Left lobe of liver (tissue), 2 donors: ENCODE measurements around the gene DCC. TPM values are rescaled to one million over a fixed set of nuclear protein-coding genes. Genes with fewer than 3 reads are reported as not detected.

Source experiments
- ATAC-seq: fragments of 200-7000 bp; cut with Tn5 transposase; one replicate; pipeline ENCODE4 v1.9.1; 2020; ENCODE audit warnings: mild to moderate bottlenecking, moderate library complexity
- DNase-seq: peaks from one replicate; pipeline ENCODE4 v3.0.0-alpha.2; 2020; ENCODE audit warnings: low spot score
- total RNA-seq: library from RNA; stranded (reverse); gene quantifications from one replicate; pipeline ENCODE4 v1.2.1, GENCODE V29; 2021
- donor health status: DM: no; HTN: no; CAD: no; lungs with moderate emphysema.
- donor health status: DM: no; HTN: yes; CAD: no.

Gene DCC
- total RNA-seq, 1 donor from 2014 or later = not detected

DNA sequence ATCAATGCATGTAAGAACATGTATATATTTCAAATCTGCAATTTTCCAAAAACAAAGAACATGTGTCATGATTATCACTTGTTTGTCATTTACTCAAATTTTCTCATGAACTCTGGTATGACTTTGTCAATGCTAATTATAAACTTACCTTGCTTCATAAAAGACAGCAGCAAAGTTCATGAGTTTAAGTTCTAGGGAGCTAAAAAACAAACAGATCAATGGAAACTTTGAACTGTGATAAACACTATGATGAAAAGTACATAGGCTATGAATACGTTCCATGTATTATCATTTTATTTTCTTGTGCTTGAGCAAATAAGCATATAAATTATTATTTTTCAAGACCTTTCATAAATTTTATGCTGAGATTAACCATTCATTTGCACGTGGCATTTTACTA is 943.7 kb downstream of the DCC start:
- DNase-seq (no peak), ATAC-seq (peak; percentile 81)

DNA sequence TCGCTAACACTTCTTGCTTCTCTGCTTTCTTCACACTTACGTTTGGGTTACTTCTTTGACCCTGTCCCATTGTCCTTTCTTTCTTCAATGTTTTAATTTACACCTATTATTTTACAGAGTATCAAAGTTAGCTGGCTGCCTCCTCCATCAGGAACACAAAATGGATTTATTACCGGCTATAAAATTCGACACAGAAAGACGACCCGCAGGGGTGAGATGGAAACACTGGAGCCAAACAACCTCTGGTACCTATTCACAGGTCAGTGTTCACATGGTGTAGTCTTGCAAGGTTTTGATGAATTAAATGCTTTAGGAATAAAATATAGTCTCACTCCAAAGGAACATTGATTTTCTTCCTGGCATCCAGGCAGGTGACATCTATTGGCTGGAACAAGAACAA is 965.5 kb downstream of the DCC start:
- ATAC-seq = no peak
- no peak for DNase-seq

DNA sequence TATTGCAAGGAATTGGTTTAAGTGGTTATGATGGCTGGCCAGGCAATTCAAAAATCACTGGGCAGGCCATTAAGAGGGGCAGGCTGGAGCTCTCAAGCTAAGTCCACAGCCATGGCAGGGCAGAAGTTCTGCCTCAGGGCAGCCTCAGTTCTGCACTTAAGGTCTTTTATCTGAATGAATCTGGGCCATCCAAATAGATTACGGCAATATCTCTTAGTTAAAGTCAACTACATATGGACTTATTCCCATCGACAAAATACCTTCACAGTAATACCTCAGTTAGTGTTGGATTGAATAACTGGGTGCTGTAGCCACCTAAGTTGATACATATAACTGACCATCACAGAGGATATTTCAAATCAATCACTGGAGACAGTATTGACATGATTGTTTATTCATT is 979.6 kb downstream of the DCC start:
- peak; percentile 99 for ATAC-seq
- peak; percentile 46 for DNase-seq

DNA sequence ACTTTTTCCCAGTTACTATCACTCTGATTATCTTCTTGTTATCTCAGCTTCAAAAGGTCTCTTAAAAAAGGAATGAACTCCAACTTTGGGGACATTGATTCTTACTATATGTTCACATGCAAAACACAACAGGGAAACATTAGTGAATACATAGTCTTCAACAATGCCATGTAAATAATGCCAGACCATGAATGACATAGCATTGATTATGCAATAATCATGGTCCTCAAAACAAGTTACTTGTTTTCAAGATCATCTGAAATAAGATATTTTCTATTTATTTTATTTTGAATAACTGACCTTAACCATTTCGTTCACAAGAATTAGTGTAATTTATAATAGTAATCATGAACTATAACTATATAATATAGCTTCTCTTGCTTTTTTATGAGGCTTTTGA is 982.2 kb downstream of the DCC start:
- ATAC-seq = no peak
- no peak for DNase-seq

DNA sequence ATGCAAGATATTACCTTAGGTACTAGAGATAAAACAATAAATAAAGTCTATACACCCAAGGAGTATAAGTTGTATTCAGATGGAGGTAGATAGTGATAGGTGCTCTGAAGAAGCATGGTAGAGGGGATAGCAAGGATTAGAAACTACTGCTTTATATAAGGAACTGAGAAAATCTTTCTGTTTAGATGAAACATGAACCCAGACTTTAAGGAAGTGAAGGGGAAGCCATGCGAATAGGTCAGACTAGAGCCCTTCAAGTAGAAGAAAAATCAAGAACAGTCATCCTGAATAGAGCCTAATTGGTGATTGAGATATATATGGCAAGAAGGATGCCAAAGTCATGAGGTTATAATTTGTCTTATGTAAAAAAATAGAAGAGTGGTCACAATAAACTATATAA is 984.4 kb downstream of the DCC start:
- no peak for DNase-seq
- ATAC-seq = no peak

DNA sequence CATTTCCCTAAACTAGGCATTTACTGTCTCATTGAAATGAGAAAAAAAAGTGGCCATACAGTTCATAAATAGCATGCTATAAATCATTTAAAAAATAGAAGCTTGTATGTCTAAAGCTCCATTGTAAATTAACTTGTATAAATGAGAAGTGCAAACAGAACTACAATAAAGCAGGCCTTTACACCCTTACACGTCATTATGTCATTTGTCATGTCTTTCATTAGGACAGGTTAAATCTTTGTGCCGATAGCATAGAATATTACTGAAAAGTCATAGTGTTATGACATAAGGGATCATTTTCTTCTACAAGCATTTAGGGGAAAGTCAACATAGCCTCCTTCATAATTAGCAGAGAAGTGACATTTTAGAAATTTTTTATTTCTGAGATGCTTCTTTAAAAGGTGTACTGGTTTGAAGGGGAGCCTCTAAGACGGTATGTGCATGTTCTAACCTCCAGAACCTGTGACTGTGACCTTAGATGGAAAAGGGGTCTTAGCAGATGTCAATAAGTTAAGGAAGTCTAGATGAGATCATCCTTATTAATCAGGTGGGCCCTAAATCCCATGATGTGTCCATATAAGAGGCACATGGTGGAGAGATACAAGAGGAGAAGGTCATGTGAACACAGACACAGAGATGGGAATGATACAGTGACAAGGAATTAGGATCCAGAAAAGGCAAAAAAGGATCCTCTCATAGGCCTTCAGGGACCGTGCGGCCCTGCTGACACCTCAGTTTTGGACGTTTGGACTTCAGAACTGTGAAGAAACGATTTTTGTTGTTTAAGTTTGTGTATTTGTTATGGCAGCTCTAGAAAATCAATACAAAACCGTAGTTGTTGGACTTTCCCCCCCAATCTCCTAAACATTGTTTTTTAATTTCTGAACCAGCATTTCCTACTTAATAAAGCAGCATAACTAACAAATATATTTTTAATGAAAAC is 1020.8 kb downstream of the DCC start:
- ATAC-seq (peak; percentile 59), DNase-seq (no peak)

DNA sequence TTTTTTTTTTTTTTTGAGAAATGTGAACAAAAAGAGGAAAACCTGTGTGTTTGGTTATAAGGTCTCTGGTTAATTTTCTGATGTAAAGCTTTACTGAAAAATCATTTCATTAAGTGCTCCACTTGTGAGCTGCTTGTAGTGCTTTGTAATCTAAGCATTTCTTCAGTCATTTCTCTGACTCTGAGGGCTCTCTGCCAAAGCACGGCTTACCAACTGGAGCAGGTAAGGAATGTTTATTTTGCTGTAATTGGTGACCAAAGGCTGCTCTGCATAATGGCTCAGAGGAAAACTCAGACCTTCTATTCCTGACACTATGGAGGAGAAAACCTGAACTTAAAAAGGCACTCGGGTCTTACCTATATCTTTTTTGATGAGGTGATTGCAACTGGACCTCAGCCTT is 1035.6 kb downstream of the DCC start:
- peak; percentile 61 for DNase-seq
- peak; percentile 93 for ATAC-seq

DNA sequence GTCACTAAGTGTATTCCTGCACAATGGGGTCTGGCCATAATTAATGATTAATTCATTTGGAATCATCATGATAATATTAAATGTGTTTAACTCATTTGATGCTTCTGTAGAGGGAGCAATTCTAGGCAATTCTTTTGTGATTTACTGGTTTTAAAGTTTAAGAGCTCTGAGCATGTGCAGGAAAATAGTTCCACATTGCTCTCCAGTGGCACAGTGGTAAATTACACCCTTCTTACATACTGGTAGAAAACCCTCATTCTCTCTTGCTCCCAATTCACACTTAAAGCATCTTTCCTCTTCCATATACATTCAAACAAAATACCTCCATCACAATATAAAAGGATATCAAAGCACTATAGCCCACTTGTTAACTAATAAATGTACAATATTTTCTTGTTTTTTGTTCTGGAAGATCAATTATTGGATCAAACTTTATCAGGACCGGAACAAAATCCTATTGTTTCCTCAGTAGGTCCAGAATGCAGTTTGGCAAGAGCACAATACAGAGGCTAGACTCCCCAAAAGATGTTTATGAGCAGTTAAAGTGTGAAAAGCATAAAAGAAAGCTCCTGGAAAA is 1040.2 kb downstream of the DCC start:
- ATAC-seq (peak; percentile 88), DNase-seq (no peak)

DNA sequence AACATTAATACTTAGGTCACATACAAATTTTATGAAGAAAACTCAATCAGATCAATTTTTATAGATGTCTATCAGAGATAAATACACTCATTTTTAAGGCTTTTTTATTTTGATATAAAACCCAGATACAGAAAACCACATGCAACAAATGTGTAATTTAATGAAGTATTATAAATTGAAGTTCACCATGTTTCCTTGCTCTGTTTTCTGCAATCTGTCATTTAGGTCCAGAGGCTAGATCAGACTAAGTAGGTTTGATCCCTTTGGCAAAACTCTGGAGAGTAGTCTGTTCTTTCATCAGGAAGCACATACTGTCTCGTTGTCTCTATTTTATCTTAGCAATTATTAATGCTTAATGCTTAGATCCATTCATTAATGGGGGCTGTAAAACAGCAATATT is 1042.9 kb downstream of the DCC start:
- ATAC-seq = no peak

DNA sequence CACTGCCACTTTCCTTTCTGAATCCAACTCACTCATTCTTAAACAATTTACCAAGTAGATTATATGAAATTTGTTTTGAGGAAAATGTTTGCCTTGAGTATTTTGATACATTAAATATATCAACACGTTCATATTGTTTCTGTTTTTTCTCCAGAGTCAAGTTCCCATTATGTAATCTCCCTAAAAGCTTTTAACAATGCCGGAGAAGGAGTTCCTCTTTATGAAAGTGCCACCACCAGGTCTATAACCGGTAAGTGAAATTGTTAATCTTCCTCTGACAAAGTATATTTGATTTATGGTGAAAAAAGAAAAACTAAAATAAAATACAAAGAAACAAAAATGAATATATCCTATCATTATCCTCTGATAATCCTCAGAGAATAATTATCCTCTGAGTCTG is 1045.9 kb downstream of the DCC start:
- ATAC-seq (no peak), DNase-seq (no peak)

More for the DNA sequence above, 1042.9 kb downstream of the DCC start:
- DNase-seq = no peak

DNA sequence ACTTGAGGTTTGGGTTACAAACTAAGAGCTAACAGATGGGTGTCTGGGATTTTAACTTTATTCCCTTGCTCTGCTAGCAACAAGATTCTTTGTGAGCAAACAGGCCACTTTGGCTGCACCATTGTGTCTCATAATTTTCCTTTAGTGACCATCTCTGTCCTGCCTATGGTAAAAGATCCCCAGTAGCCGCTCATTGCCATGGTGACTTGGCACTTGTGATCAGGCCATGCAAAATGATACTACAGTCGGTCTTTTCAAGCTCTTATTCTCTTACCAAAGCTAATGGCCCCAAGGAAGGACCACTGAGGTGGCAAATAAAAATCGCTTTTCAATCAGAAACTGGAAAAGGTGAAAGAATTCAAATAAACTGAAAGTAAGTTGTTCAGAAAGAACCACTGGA is 1047.6 kb downstream of the DCC start:
- ATAC-seq (no peak), DNase-seq (no peak)

DNA sequence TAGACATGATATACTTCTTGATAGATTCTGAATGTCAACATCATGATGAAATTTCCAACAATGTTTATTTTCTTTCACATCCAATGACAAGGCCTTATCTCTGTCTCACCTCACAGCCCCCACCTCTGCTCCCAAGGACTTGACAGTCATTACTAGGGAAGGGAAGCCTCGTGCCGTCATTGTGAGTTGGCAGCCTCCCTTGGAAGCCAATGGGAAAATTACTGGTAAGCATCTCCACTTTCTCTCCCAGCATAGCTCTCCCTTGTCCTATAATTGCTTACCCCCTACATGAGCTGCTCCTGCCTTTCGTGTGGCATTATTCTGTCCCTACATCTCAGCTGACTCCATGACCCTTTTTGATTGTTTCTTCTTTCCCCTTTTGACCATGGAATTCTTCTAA is 1062.7 kb downstream of the DCC start:
- no peak for ATAC-seq
- DNase-seq = no peak

DNA sequence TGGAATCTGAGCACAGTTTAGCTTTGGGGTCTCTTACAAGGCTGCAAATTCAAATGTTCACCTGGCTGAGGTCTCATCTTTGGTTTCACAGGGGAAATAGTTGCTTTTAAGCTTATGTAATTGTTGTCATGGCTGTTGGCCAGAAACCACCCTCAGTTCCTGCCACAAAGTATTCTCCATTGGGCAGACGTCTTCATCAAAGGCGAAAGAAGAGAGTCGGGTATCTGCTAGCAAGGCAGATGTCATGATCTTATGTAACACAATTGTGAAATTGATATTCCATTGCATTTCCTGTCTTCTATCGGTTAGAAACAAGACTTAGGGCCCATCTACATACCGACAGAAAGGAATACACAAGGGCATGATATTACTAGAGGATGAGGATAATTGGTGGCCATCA is 1068.3 kb downstream of the DCC start:
- no peak for DNase-seq

DNA sequence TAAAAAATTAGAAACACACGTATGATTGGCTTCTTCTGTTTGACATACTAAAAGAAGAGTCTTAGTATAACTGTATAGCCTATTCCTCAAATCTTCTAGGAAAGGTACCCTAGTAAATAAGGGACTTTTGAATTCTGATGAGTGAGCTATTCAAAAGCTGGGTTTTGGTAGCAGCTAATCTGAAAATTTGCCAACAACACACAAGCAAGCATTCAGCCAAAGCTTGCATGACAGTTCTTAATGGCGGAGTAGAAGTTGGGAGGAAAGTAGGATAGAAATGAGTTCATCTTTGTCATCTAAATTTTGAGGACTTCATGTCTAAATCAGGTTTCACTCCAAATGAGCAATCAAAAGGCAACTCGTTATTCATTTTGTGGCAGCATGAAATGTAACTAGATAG is 1071.5 kb downstream of the DCC start:
- ATAC-seq (no peak), DNase-seq (no peak)

More for the DNA sequence above, 1068.3 kb downstream of the DCC start:
- no peak for ATAC-seq

DNA sequence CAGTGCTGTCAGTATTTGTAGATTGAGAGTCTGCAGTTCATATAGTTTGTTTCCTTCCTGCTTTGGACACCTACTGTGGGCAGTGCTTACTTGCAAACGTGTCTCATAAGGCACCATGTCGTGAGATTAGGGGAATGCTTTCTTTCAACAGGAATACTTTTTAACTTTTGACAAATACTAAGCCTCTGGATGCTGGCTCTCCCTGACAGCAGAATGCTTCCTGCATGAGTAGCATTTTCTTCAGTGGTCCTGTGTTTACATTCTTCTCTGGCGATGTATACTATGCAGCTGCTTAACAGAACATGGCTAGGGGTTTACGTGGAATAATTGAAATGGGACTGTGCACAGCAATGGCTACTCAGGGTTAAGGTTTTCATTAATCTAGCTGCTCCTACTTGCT is 1077.0 kb downstream of the DCC start:
- no peak for ATAC-seq
- no peak for DNase-seq

DNA sequence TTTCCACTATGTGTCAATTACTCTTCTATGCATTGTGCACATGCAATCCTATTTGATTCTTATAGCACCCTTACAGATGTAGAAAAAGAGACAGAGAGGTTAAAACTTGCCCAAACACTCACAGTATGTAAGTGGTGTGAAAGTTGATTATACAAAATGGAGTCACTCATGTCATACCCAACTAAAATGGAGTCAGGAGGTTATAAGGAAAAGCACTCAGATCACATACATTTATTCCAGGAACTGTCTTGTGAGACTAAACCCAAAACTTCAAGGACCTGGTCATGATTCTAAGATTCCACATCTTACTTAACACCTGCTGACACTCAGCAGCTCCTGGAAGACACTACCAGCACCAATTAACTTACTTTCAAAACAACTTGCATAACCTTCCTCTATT is 1081.9 kb downstream of the DCC start:
- DNase-seq = no peak
- no peak for ATAC-seq

DNA sequence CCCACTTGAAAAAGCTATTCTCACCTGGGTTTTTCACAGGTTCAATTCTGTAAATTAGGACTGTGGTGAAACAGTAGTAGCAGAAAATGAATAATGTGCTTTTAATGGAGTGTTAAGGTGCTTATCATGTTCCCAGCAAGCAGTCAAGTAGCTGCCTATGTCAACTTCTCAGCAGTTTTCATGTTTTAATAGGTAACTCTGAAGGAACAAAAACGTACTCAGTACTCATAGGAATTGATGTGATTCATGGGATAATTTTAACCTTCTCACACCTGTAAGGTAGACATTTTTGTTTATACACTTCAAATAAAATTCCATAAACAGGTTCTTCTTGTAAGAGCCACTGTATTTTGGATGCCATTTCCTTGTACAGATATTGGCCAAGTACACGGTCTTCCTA is 1082.9 kb downstream of the DCC start:
- DNase-seq (no peak), ATAC-seq (no peak)

DNA sequence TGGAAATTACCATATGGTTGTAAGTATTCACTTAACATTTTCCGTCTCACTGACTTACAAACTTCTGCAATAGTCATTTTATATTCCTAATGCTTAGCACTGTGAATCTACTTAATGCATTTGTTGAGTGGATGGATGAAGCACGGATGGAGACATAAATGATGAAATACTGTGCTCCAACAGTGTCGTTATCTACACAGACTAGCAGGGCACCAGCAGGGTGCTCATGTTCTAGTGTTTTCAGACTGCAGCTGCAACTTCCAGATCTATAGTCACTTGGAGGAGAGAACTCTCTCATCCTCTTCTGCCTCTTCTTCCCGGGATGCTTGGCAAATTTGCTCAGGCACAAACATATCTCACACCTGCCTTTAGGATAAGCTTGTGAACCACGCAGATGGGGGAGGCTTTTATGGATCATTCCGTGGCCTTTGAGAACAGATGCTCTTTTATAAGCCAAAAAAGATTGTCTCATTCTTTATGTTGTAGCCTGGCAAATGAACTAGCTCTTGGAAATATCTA is 1086.7 kb downstream of the DCC start:
- DNase-seq = no peak
- ATAC-seq = no peak

DNA sequence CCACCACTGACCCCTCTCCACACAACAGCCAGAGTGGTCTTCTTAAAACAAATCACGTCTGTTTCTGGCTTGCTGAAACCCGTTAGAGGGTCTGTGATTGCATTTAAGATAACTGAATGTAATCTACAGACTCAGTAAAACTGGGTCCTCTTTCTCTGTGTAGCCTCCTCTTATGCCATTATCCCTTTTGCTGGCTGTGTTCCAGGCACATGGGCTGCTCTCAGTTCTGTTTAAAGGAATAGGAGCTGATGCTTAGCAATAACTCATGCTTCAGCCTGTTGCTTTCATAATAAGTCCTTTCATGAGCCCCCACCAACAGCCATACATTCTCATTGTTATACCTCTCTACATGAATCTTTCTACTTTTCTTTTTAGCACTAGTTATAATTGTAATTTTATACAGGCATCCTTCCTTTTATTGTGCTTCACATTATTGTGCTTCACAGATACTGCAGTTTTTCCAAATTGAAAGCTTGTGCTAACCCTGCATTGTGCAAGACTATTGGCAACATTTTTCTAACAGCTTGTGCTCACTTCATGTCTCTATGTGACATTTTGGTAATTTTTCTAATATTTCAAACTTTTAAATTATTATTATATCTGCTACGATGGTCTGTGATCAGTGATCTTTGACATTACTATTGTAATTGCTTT is 1101.9 kb downstream of the DCC start:
- no peak for ATAC-seq
- DNase-seq = no peak

DNA sequence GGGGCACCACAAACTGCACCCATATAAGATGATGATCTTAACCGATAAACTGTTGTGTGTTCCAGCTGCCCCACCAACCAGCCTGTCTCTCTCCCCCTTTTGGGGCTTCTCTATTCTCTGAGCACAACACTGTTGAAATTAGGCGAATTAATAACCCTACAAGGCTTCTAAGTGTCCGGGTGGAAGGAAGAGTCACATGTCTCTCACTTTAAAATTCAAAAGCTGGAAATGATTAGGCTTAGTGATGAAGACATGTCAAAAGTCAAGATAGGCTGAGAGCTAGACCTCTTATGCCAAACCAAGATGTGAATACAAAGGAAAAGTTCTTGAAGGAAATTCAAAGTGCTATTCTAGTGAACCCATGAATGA is 1102.4 kb downstream of the DCC start:
- ATAC-seq (no peak), DNase-seq (no peak)

DNA sequence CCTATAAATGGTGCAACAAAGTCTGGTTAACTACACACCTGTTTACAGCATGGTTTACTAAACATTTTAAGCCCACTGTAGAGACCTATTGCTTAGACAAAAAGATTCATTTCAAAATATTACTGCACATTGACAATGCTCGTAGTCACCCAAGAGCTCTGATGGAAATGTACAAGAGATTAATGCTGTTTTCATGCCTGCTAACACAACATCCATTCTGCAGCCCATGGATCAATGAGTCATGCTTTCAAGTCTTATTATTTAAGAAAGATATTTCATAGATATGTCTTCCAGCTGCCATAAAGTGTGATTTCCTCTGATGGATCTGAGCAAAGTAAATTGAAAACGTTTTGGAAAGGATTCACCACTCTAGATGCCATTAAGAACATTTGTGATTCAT is 1103.3 kb downstream of the DCC start:
- ATAC-seq (no peak), DNase-seq (no peak)

DNA sequence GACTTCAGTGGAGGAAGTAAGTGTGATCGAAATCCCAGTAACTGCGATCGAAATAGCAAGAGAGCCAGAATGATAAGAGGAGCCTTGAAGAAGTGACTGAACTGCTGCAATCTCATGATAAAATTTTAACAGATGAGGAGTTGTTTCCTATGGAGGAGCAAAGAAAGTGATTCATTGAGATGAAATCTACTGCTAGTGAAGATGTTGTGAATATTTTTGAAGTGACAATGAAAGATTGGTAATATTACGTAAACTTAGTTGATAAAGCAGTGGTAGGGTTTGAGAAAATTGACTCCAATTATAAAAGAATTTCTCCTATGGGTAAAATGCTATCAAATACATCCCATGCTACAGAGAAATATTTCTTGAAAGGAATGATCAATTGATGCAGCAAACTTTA is 1103.8 kb downstream of the DCC start:
- no peak for DNase-seq
- ATAC-seq = no peak
